HEK293 (cell line): Measurements from ENCODE around the gene ZBTB4.

Source experiments
- CTCF ChIA-PET: fragments of 350-600 bp; formaldehyde crosslinking; extraction: SDS; loops from one replicate; lab custom pipeline; 2021; ENCODE audit warnings: antibody characterized with exemption; lab: Yijun Ruan, JAX
- POLR2A ChIA-PET: fragments of 300-600 bp; formaldehyde crosslinking; extraction: SDS; loops from one replicate; lab custom pipeline; 2020; ENCODE audit warnings: antibody characterized with exemption, inconsistent platforms; lab: Yijun Ruan, JAX
- H3K27ac ChIP-seq: fragments of 200-500 bp; sonication (Bioruptor generic); 2 replicates; pipeline ENCODE4 v1.5.1; 2014; ENCODE audit warnings: low read depth, low read length, control low read depth, inconsistent platforms; ENCODE audit errors: extremely low read depth
- H3K36me3 ChIP-seq, 2 experiments: fragments of 200-500 bp in 1 of 2; sonication (Bioruptor generic) in 1 of 2; 1 replicate in 1 of 2; 2 replicates in 1 of 2; pipeline ENCODE4 v1.5.1; 2014 to 2017; ENCODE audit warnings: inconsistent platforms in 2 of 2, low read length in 2 of 2; ENCODE audit not compliant: control insufficient read depth in 2 of 2, insufficient read depth in 1 of 2
- H3K4me1 ChIP-seq: fragments of 200-500 bp; sonication (Bioruptor generic); 2 replicates; pipeline ENCODE4 v1.5.1; 2014; ENCODE audit warnings: mild to moderate bottlenecking, low read length, inconsistent platforms; ENCODE audit not compliant: control insufficient read depth, insufficient read depth
- H3K4me3 ChIP-seq: 2 replicates; pipeline ENCODE4 v1.5.1; 2011; ENCODE audit warnings: low read depth, mild to moderate bottlenecking, control low read depth, low read length, moderate library complexity
- H3K9me3 ChIP-seq: fragments of 200-500 bp; sonication (Bioruptor generic); 2 replicates; pipeline ENCODE4 v1.5.1; 2014; ENCODE audit warnings: low read depth, low read length, inconsistent platforms; ENCODE audit not compliant: control insufficient read depth, insufficient read depth
- GLI4 ChIP-seq: fragments of 450-650 bp; formaldehyde crosslinking; IDR thresholded peaks from 2 replicates; pipeline ENCODE4 v1.5.1; 2016; ENCODE audit warnings: missing biosample characterization, missing genetic modification characterization
- MEIS1 ChIP-seq: sonication (generic); formaldehyde crosslinking; IDR thresholded peaks from 2 replicates; pipeline ENCODE4 v1.8.1; 2022; ENCODE audit warnings: missing genetic modification reagents, mild to moderate bottlenecking, borderline replicate concordance
- PRDM10 ChIP-seq: fragments of 450-650 bp; formaldehyde crosslinking; IDR thresholded peaks from 2 replicates; pipeline ENCODE4 v1.5.1; 2016; ENCODE audit warnings: missing biosample characterization, missing genetic modification characterization
- TSHZ1 ChIP-seq: fragments of 450-650 bp; formaldehyde crosslinking; IDR thresholded peaks from 2 replicates; pipeline ENCODE4 v1.5.1; 2016; ENCODE audit warnings: missing biosample characterization, missing genetic modification characterization, borderline replicate concordance
- YY2 ChIP-seq: fragments of 450-650 bp; formaldehyde crosslinking; IDR thresholded peaks from 2 replicates; pipeline ENCODE4 v1.5.1; 2016; ENCODE audit warnings: missing biosample characterization, missing genetic modification characterization
- ZBTB1 ChIP-seq: fragments of 450-650 bp; formaldehyde crosslinking; IDR thresholded peaks from 2 replicates; pipeline ENCODE4 v1.5.1; 2016; ENCODE audit warnings: missing biosample characterization, missing genetic modification characterization
- ZEB2 ChIP-seq: fragments of 450-650 bp; formaldehyde crosslinking; IDR thresholded peaks from 2 replicates; pipeline ENCODE4 v1.5.1; 2016; ENCODE audit warnings: missing biosample characterization, missing genetic modification characterization
- ZFP3 ChIP-seq: fragments of 450-650 bp; formaldehyde crosslinking; IDR thresholded peaks from 2 replicates; pipeline ENCODE4 v1.5.1; 2016; ENCODE audit warnings: low read depth, missing biosample characterization, missing genetic modification characterization
- ZNF2 ChIP-seq: fragments of 450-650 bp; formaldehyde crosslinking; IDR thresholded peaks from 2 replicates; pipeline ENCODE4 v1.5.1; 2016; ENCODE audit warnings: missing biosample characterization, missing genetic modification characterization
- ZNF311 ChIP-seq: fragments of 450-650 bp; formaldehyde crosslinking; IDR thresholded peaks from 2 replicates; pipeline ENCODE4 v1.5.1; 2017; ENCODE audit warnings: missing biosample characterization, missing genetic modification characterization, borderline replicate concordance
- ZNF362 ChIP-seq: fragments of 450-650 bp; formaldehyde crosslinking; IDR thresholded peaks from 2 replicates; pipeline ENCODE4 v1.5.1; 2016; ENCODE audit warnings: missing biosample characterization, missing genetic modification characterization
- ZNF561 ChIP-seq: fragments of 450-650 bp; IDR thresholded peaks from 2 replicates; pipeline ENCODE4 v1.5.1; 2018; ENCODE audit warnings: missing biosample characterization, missing genetic modification characterization, borderline replicate concordance
- ZNF600 ChIP-seq: fragments of 450-650 bp; formaldehyde crosslinking; IDR thresholded peaks from 2 replicates; pipeline ENCODE4 v1.5.1; 2016; ENCODE audit warnings: missing biosample characterization, missing genetic modification characterization
- ZNF830 ChIP-seq: fragments of 450-650 bp; IDR thresholded peaks from 2 replicates; pipeline ENCODE4 v1.5.0; 2018; ENCODE audit warnings: missing biosample characterization, missing genetic modification characterization, low read depth, mild to moderate bottlenecking, moderate library complexity
- TF ChIP-seq, protein P1 (sequence below): fragments of 450-650 bp; formaldehyde crosslinking; IDR thresholded peaks from 2 replicates; pipeline ENCODE4 v1.5.1; 2016; ENCODE audit warnings: missing biosample characterization, missing genetic modification characterization
- TF ChIP-seq, protein P2 (sequence below): fragments of 450-650 bp; formaldehyde crosslinking; IDR thresholded peaks from 2 replicates; pipeline ENCODE4 v1.5.1; 2017; ENCODE audit warnings: missing biosample characterization, missing genetic modification characterization

Gene ZBTB4

DNA sequence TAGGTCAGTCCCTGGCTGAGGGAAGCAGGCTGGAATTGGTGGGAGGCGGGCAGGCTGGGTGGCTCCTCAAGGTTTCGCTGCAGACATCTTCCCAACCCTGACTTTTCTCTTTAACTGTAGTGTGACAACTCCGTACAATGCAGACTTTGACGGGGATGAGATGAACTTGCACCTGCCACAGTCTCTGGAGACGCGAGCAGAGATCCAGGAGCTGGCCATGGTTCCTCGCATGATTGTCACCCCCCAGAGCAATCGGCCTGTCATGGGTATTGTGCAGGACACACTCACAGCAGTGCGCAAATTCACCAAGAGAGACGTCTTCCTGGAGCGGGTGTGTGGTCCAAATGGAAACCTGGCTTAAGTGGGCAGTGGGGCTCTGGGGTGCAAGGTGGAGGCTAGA lies 19.7 kb upstream of the ZBTB4 start:
- Histone ChIP-seq H3K4me3 (no peak overlapping the region), H3K36me3 (peaks cover 83 to 95% of the 10 kb centered on the region in 2 experiments), H3K9me3 (no peaks in the 10 kb centered on the region)
- ChIA-PET POLR2A (no interaction called here), CTCF (interaction anchor here (0.9 to 1.0 kb wide), 2 partner anchors 10 to 62 kb away, joined by 3 read pairs; no protein-coding TSS in a partner anchor)
- TF ChIP-seq, protein P1, sequence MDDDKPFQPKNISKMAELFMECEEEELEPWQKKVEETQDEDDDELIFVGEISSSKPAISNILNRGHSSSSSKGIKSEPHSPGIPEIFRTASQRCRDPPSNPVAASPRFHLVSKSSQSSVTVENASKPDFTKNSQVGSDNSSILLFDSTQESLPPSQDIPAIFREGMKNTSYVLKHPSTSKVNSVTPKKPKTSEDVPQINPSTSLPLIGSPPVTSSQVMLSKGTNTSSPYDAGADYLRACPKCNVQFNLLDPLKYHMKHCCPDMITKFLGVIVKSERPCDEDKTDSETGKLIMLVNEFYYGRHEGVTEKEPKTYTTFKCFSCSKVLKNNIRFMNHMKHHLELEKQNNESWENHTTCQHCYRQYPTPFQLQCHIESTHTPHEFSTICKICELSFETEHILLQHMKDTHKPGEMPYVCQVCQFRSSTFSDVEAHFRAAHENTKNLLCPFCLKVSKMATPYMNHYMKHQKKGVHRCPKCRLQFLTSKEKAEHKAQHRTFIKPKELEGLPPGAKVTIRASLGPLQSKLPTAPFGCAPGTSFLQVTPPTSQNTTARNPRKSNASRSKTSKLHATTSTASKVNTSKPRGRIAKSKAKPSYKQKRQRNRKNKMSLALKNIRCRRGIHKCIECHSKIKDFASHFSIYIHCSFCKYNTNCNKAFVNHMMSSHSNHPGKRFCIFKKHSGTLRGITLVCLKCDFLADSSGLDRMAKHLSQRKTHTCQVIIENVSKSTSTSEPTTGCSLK = no peak
- TF ChIP-seq GLI4 (tag by site-specific recombination) (no peak), ZNF561 (no peak), ZNF311 (tag by site-specific recombination) (no peak), ZFP3 (tag by site-specific recombination) (no peak), ZNF600 (tag by site-specific recombination) (no peak), ZBTB1 (no peak), ZEB2 (tag by site-specific recombination) (no peak), ZNF362 (tag by site-specific recombination) (no peak), TSHZ1 (tag by site-specific recombination) (no peak), ZNF2 (no peak), MEIS1 (no peak), YY2 (tag by site-specific recombination) (no peak), ZNF830 (tag by site-specific recombination) (no peak), PRDM10 (tag by site-specific recombination) (no peak)
- TF ChIP-seq, protein P2, sequence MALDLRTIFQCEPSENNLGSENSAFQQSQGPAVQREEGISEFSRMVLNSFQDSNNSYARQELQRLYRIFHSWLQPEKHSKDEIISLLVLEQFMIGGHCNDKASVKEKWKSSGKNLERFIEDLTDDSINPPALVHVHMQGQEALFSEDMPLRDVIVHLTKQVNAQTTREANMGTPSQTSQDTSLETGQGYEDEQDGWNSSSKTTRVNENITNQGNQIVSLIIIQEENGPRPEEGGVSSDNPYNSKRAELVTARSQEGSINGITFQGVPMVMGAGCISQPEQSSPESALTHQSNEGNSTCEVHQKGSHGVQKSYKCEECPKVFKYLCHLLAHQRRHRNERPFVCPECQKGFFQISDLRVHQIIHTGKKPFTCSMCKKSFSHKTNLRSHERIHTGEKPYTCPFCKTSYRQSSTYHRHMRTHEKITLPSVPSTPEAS (tag by site-specific recombination) = no peak
- TF ChIP-seq, all 188 proteins: peak for 0
- H3K27ac ChIP-seq = no peak overlapping the region
- H3K4me1 ChIP-seq = no peaks in the 10 kb centered on the region
